ENCODE data around the gene HDLBP.

- TF ChIP-seq, protein P1, sequence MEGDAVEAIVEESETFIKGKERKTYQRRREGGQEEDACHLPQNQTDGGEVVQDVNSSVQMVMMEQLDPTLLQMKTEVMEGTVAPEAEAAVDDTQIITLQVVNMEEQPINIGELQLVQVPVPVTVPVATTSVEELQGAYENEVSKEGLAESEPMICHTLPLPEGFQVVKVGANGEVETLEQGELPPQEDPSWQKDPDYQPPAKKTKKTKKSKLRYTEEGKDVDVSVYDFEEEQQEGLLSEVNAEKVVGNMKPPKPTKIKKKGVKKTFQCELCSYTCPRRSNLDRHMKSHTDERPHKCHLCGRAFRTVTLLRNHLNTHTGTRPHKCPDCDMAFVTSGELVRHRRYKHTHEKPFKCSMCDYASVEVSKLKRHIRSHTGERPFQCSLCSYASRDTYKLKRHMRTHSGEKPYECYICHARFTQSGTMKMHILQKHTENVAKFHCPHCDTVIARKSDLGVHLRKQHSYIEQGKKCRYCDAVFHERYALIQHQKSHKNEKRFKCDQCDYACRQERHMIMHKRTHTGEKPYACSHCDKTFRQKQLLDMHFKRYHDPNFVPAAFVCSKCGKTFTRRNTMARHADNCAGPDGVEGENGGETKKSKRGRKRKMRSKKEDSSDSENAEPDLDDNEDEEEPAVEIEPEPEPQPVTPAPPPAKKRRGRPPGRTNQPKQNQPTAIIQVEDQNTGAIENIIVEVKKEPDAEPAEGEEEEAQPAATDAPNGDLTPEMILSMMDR (IDR thresholded peaks at IDR 0.05; ENCODE audit: poor library complexity) = no peak
- no peak for TF ChIP-seq EZH2 (IDR thresholded peaks at IDR 0.05; ENCODE audit: borderline replicate concordance)
- no peak for TF ChIP-seq EZH2phosphoT487 (IDR thresholded peaks at IDR 0.05; ENCODE audit: low read depth, severe bottlenecking, unreplicated experiment)
These were observed 24.6 kb upstream of the HDLBP start for GRCh38 chr2:241339839-241340630.
